ENCODE measurements around the gene AKAP5.

DNA sequence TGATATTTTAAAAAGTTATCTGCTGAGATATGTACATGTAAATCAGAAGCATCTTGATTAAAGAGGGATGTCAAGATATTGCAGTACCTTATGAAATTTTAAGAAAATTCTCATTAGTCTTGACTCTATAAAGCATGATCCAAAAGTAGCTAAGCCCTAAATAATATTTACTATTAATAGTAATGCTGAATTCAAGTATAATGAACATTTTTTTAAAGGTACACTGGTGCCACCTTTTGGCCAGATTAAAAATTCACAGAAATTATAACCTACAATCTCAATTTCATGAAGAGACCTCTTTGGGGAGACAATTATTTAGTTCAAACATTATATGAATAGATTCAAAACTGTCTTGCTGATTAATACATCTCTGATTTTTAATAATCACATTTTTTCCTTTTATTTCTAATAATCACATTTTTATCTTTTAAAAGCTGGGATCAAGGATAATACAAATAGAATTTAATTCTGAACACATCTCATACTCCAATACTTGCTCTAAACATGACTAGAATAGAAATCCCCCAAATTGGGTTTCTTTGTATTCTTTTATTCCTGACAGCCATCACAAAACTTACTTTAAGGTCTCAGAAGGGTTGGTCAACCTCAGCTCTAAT is 13.4 kb downstream of the AKAP5 start:
- TF ChIP-seq, protein P1, sequence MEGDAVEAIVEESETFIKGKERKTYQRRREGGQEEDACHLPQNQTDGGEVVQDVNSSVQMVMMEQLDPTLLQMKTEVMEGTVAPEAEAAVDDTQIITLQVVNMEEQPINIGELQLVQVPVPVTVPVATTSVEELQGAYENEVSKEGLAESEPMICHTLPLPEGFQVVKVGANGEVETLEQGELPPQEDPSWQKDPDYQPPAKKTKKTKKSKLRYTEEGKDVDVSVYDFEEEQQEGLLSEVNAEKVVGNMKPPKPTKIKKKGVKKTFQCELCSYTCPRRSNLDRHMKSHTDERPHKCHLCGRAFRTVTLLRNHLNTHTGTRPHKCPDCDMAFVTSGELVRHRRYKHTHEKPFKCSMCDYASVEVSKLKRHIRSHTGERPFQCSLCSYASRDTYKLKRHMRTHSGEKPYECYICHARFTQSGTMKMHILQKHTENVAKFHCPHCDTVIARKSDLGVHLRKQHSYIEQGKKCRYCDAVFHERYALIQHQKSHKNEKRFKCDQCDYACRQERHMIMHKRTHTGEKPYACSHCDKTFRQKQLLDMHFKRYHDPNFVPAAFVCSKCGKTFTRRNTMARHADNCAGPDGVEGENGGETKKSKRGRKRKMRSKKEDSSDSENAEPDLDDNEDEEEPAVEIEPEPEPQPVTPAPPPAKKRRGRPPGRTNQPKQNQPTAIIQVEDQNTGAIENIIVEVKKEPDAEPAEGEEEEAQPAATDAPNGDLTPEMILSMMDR (IDR thresholded peaks at IDR 0.05 in 4 of 5, conservative IDR thresholded peaks at IDR 0.05 in 1 of 5), result peak in 3 of 5 experiments; percentile 12 to 38 (median 13)
- TF ChIP-seq POLR2A (IDR thresholded peaks at IDR 0.05), result no peak
